Memory B cell (primary cell): ENCODE data around the gene AHR.
"Not testable (repeated sequence)": the region's sequence is repeated elsewhere in the genome, so short reads cannot be mapped to it uniquely, and the experiment has no call there.

ENCODE experiments used
- ATAC-seq: fragments of 150-1000 bp; cut with Tn5 transposase; 2 replicates; pipeline ENCODE4 v1.10.0; 2021; ENCODE audit warnings: low read depth, mild to moderate bottlenecking, moderate library complexity
- DNase-seq, 2 donors: peaks; one replicate each; pipeline ENCODE4 v3.0.0; 2022; ENCODE audit warnings: low spot score in 2 of 2
- H3K27ac Mint-ChIP-seq: one replicate; pipeline ENCODE4 v1.8.0; 2022; ENCODE audit warnings: mild to moderate bottlenecking, moderate library complexity, mixed read lengths
- H3K27me3 Mint-ChIP-seq: one replicate; pipeline ENCODE4 v1.8.0; 2022; ENCODE audit warnings: mixed read lengths
- H3K36me3 Mint-ChIP-seq: one replicate; pipeline ENCODE4 v1.8.0; 2022; ENCODE audit warnings: mild to moderate bottlenecking, mixed read lengths
- H3K4me1 Mint-ChIP-seq: one replicate; pipeline ENCODE4 v1.8.0; 2022; ENCODE audit warnings: mixed read lengths
- H3K4me3 Mint-ChIP-seq: one replicate; pipeline ENCODE4 v1.8.0; 2022; ENCODE audit warnings: mild to moderate bottlenecking, moderate library complexity, mixed read lengths
- H3K9me3 Mint-ChIP-seq: one replicate; pipeline ENCODE4 v1.8.0; 2022; ENCODE audit warnings: mixed read lengths

AHR gene

GRCh38 chr7:17339952-17340351, 41.5 kb downstream of the AHR start:
- ATAC-seq (no peak), DNase-seq (no peak)
- Mint-ChIP-seq H3K4me1 (peaks cover 5% of the 10 kb centered on the region), H3K27me3 (no peaks in the 10 kb centered on the region), H3K27ac (no peak overlapping the region), H3K4me3 (no peak overlapping the region), H3K36me3 (peaks cover 22% of the 10 kb centered on the region), H3K9me3 (peaks cover 1% of the 10 kb centered on the region)

- Mint-ChIP-seq H3K4me1 (peaks cover 5% of the 10 kb centered on the region), H3K27me3 (no peaks in the 10 kb centered on the region)
These were observed 42.2 kb downstream of the AHR start for GRCh38 chr7:17340655-17341054.

GRCh38 chr7:17342756-17343155, 44.3 kb downstream of the AHR start:
- Mint-ChIP-seq H3K27ac (no peak overlapping the region), H3K4me1 (peaks cover 6% of the 10 kb centered on the region), H3K4me3 (no peak overlapping the region), H3K27me3 (no peaks in the 10 kb centered on the region), H3K36me3 (peaks cover 15% of the 10 kb centered on the region), H3K9me3 (no peaks in the 10 kb centered on the region)
- DNase-seq (no peak), ATAC-seq (no peak)

More at GRCh38 chr7:17340655-17341054, 42.2 kb downstream of the AHR start:
- no peak overlapping the region for H3K4me3 Mint-ChIP-seq
- no peak for DNase-seq
- ATAC-seq = no peak
- H3K9me3 Mint-ChIP-seq = peaks cover 1% of the 10 kb centered on the region
- peaks cover 20% of the 10 kb centered on the region for H3K36me3 Mint-ChIP-seq
- H3K27ac Mint-ChIP-seq = no peak overlapping the region

DNA sequence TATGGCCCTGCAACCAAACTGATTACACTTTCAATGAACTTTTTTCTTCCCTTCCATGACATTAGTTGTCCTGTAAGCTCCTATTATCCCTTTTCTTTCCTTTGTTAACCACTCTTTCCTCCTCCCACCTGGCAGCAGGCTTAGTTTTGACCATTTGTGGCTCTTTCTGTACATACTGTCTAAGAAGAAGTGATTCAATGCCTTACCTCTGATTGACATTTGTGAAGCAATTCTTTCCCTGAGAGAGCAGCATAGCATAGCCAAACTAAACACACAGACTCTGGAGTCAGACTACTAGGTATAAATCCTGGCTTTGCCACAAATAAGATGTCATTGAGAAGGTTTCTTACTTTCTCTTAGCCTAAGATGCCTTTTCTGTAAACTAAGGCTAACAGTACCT, 48.9 kb downstream of the AHR start:
- Mint-ChIP-seq H3K4me1 (peaks cover 8% of the 10 kb centered on the region), H3K27ac (peak overlapping the region; percentile 8), H3K36me3 (peaks cover 17% of the 10 kb centered on the region), H3K4me3 (no peak overlapping the region), H3K9me3 (peaks cover 6% of the 10 kb centered on the region), H3K27me3 (no peaks in the 10 kb centered on the region)
- DNase-seq (no peak), ATAC-seq (no peak)

GRCh38 chr7:17348932-17349331, 50.5 kb downstream of the AHR start:
- peaks cover 15% of the 10 kb centered on the region for H3K36me3 Mint-ChIP-seq
- not testable (repeated sequence) for H3K9me3 Mint-ChIP-seq, ATAC-seq, H3K4me3 Mint-ChIP-seq, H3K27me3 Mint-ChIP-seq, DNase-seq, H3K27ac Mint-ChIP-seq, H3K4me1 Mint-ChIP-seq

GRCh38 chr7:17350321-17350720, 51.9 kb downstream of the AHR start:
- peaks cover 15% of the 10 kb centered on the region for H3K36me3 Mint-ChIP-seq
- H3K27ac Mint-ChIP-seq, H3K9me3 Mint-ChIP-seq, H3K4me1 Mint-ChIP-seq, DNase-seq, ATAC-seq, H3K27me3 Mint-ChIP-seq, H3K4me3 Mint-ChIP-seq: not testable (repeated sequence)

- not testable (repeated sequence) for H3K27ac Mint-ChIP-seq, DNase-seq, H3K27me3 Mint-ChIP-seq, H3K4me1 Mint-ChIP-seq, H3K9me3 Mint-ChIP-seq, H3K4me3 Mint-ChIP-seq
- H3K36me3 Mint-ChIP-seq = peaks cover 12% of the 10 kb centered on the region
- ATAC-seq = peak; percentile 44
These were observed 55.4 kb downstream of the AHR start for GRCh38 chr7:17353650-17354419.

DNA sequence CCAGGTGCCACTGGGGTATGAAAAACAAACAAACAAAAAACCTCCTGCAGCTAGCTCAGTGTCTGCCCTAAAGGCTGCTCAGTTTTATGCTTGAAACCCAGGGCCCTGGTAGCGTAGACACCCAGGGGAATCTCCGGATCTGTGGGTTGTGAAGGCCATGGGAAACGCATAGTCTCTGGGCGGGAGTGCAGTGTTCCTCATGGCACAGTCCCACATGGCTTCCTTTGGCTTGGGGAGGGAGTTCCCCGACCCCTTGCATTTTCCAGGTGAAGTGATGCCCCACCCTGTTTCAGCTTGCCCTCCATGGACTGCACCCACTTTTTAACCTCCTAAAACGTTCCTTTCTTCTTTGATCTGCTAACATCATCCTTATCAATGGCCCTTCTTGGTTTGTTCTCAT, 56.0 kb downstream of the AHR start:
- ATAC-seq = no peak
- Mint-ChIP-seq H3K4me1 (peaks cover 5% of the 10 kb centered on the region), H3K36me3 (peaks cover 12% of the 10 kb centered on the region), H3K4me3 (no peak overlapping the region), H3K27ac (no peak overlapping the region), H3K9me3 (peaks cover 8% of the 10 kb centered on the region), H3K27me3 (no peaks in the 10 kb centered on the region)
- no peak for DNase-seq

- H3K27me3 Mint-ChIP-seq = no peaks in the 10 kb centered on the region
- H3K4me3 Mint-ChIP-seq = no peak overlapping the region
- peaks cover 10% of the 10 kb centered on the region for H3K36me3 Mint-ChIP-seq
- DNase-seq (no peak), ATAC-seq (no peak)
- peaks cover 5% of the 10 kb centered on the region for H3K4me1 Mint-ChIP-seq
- H3K9me3 Mint-ChIP-seq = peaks cover 7% of the 10 kb centered on the region
- H3K27ac Mint-ChIP-seq = no peak overlapping the region
These were observed 56.6 kb downstream of the AHR start for GRCh38 chr7:17355050-17355449.

GRCh38 chr7:17357952-17358351, 59.5 kb downstream of the AHR start:
- Mint-ChIP-seq H3K27ac (no peak overlapping the region), H3K36me3 (no peaks in the 10 kb centered on the region), H3K4me3 (no peak overlapping the region), H3K4me1 (no peaks in the 10 kb centered on the region), H3K27me3 (no peaks in the 10 kb centered on the region), H3K9me3 (peaks cover 5% of the 10 kb centered on the region)
- ATAC-seq = no peak
- no peak for DNase-seq

DNA sequence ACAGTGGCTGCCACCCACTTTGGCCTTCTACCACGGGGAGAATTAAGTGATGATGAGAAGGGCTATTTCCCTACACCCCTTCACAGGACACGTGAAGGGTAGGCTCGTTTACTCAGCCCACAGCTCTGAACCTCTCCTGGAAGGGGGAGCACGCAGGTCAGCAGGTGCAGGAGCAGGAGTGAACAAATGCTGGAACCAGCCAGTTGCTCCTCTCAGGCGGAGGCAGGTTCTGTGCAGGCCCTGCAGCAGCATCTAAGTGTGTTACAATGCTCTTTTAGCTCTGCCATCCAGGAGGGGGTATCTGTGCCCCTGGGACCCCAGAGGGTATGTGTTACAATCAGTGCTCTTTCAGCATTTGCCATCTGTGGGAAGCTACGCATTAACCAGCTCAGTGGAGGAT, 61.2 kb downstream of the AHR start:
- H3K4me1 Mint-ChIP-seq = no peaks in the 10 kb centered on the region
- no peaks in the 10 kb centered on the region for H3K36me3 Mint-ChIP-seq
- no peaks in the 10 kb centered on the region for H3K27me3 Mint-ChIP-seq
- H3K27ac Mint-ChIP-seq = no peak overlapping the region
- ATAC-seq (no peak), DNase-seq (no peak)
- no peak overlapping the region for H3K4me3 Mint-ChIP-seq
- H3K9me3 Mint-ChIP-seq = peaks cover 5% of the 10 kb centered on the region

DNA sequence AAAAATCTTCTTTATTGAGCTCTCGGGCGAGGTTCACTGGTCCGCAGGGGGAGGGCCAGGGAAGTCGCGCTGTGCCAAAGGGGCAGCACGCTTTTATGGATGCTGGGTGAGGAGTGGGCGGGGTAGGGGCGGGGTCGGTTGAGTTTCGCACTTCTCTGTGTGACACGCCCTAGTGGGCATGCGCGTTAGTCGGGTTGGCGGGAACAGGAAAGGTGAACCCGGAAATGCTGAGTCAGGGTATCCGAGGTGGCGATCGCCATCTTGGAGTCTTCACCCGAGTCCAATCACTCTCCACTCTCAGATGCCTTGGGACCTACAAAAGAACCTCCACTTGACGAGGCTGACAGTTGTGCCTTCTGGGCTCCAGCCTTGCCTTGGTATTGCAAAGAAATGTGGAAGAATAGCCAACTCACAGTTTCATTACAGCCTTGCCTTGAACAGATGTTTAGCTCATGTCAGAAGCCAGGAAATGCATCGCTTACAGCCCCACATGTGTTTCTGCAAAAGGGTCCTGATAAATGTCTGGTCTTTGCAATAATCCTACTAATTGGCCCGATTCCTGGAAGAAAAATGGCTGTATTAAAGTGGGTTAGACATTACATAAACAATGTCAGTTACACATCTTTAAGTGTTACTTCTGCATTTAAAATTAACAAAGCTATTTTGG, 64.1 kb downstream of the AHR start:
- H3K36me3 Mint-ChIP-seq = no peaks in the 10 kb centered on the region
- H3K27ac Mint-ChIP-seq = no peak overlapping the region
- ATAC-seq (no peak), DNase-seq (no peak)
- H3K4me1 Mint-ChIP-seq = no peaks in the 10 kb centered on the region
- no peak overlapping the region for H3K4me3 Mint-ChIP-seq
- H3K27me3 Mint-ChIP-seq = no peaks in the 10 kb centered on the region
- H3K9me3 Mint-ChIP-seq = peaks cover 5% of the 10 kb centered on the region

DNA sequence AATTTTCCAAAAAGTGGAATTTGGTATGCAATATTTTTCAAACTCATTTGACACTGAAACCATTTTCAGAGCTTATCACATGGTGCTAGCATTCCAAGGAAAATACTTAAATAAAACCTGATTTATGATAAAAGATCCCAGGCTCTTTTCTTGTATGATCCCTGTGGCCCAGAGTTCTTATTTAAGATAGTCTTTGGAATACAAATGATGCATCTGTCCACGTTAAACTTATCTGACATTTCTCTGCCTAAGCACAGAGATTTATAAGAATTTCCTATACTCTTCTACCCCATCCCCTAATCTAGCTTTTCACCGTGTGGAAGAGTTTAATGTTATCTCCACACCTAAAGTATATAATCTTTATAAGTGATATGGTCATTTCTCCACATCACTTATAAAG, 66.2 kb downstream of the AHR start:
- ATAC-seq (no peak), DNase-seq (no peak)
- Mint-ChIP-seq H3K36me3 (no peaks in the 10 kb centered on the region), H3K27me3 (no peaks in the 10 kb centered on the region), H3K27ac (no peak overlapping the region), H3K4me3 (no peak overlapping the region), H3K9me3 (peaks cover 3% of the 10 kb centered on the region), H3K4me1 (no peaks in the 10 kb centered on the region)

- H3K27me3 Mint-ChIP-seq = no peaks in the 10 kb centered on the region
- no peaks in the 10 kb centered on the region for H3K4me1 Mint-ChIP-seq
- ATAC-seq = no peak
- H3K9me3 Mint-ChIP-seq = peaks cover 3% of the 10 kb centered on the region
- no peak overlapping the region for H3K27ac Mint-ChIP-seq
- no peak overlapping the region for H3K4me3 Mint-ChIP-seq
- H3K36me3 Mint-ChIP-seq = no peaks in the 10 kb centered on the region
- no peak for DNase-seq
These were observed 67.3 kb downstream of the AHR start for GRCh38 chr7:17365775-17366174.

- Mint-ChIP-seq H3K4me3 (no peak overlapping the region), H3K9me3 (no peaks in the 10 kb centered on the region), H3K36me3 (no peaks in the 10 kb centered on the region), H3K27ac (no peak overlapping the region), H3K4me1 (no peaks in the 10 kb centered on the region), H3K27me3 (no peaks in the 10 kb centered on the region)
- no peak for ATAC-seq
- no peak for DNase-seq
These were observed 69.0 kb downstream of the AHR start for GRCh38 chr7:17367502-17367901.
